Measurements from ENCODE around the gene ZNF578. TPM values are rescaled to one million over a fixed set of nuclear protein-coding genes. Genes with fewer than 3 reads are reported as not detected.
A peak's percentile ranks its signal among the peaks of the same experiment; 100 is the strongest.

ZNF578 gene
- total and polyA plus RNA-seq, 9 of the 15 experiments (the other 6 are each of a cell fraction or from before 2014, with no cell fraction given): 0.05 to 0.29 (median 0.15) TPM

DNA sequence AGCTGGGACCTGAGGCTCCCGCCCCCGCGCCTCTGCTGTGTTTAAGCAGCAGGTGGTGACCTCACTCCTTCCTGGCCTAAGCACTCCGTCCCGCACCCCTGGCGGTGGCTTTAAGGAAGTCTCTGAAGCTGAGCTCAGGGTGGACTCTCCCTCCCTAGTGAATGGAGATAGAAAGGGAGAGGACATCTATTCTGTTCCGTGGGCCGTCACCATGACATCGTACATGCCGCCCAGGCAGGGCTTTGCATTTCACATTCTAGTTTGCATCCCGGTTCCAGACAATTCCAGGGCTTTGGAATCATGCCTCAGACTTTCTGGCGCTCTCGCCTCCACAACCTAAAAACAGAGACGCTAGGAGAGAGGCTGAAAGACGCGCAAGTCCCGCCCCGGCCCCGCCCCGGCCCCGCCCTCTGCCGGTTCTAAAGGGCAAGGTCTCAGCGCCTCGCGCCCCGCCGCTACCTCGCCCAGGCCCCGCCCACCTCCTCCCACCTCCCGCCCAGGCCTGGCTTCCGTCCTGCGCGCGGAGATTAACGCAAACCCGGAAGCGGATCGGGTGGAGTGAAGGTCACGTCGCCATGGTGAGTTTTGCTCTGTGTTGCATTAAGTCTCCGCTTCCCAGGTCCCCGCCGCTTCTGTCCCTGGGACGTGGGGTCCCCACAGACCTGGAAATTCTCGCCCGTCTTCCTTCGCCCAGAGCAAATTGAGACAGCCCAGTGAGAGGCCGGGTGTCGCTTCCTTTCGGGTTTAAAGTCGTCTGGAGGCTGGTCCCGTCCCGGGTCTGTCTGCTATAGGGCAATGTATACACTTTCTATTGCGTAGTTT lies 74.0 kb downstream of the ZNF578 start, which contains the start of gene ZNF808 (continued):
- TF ChIP-seq, protein P1, sequence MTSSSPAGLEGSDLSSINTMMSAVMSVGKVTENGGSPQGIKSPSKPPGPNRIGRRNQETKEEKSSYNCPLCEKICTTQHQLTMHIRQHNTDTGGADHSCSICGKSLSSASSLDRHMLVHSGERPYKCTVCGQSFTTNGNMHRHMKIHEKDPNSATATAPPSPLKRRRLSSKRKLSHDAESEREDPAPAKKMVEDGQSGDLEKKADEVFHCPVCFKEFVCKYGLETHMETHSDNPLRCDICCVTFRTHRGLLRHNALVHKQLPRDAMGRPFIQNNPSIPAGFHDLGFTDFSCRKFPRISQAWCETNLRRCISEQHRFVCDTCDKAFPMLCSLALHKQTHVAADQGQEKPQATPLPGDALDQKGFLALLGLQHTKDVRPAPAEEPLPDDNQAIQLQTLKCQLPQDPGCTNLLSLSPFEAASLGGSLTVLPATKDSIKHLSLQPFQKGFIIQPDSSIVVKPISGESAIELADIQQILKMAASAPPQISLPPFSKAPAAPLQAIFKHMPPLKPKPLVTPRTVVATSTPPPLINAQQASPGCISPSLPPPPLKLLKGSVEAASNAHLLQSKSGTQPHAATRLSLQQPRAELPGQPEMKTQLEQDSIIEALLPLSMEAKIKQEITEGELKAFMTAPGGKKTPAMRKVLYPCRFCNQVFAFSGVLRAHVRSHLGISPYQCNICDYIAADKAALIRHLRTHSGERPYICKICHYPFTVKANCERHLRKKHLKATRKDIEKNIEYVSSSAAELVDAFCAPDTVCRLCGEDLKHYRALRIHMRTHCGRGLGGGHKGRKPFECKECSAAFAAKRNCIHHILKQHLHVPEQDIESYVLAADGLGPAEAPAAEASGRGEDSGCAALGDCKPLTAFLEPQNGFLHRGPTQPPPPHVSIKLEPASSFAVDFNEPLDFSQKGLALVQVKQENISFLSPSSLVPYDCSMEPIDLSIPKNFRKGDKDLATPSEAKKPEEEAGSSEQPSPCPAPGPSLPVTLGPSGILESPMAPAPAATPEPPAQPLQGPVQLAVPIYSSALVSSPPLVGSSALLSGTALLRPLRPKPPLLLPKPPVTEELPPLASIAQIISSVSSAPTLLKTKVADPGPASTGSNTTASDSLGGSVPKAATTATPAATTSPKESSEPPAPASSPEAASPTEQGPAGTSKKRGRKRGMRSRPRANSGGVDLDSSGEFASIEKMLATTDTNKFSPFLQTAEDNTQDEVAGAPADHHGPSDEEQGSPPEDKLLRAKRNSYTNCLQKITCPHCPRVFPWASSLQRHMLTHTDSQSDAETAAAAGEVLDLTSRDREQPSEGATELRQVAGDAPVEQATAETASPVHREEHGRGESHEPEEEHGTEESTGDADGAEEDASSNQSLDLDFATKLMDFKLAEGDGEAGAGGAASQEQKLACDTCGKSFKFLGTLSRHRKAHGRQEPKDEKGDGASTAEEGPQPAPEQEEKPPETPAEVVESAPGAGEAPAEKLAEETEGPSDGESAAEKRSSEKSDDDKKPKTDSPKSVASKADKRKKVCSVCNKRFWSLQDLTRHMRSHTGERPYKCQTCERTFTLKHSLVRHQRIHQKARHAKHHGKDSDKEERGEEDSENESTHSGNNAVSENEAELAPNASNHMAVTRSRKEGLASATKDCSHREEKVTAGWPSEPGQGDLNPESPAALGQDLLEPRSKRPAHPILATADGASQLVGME (CRISPR knock-in tag; IDR thresholded peaks at IDR 0.05): no peak
- TF ChIP-seq CBX8 (IDR thresholded peaks at IDR 0.05; ENCODE audit: borderline replicate concordance, extremely low read depth, low read depth, low read length, poor library complexity, severe bottlenecking) (no peak), ZNF668 (CRISPR knock-in tag; IDR thresholded peaks at IDR 0.05) (no peak), GTF2A2 (tag; IDR thresholded peaks at IDR 0.05) (no peak), MIER1 (IDR thresholded peaks at IDR 0.05; ENCODE audit: low read depth) (no peak), ZFP30 (CRISPR knock-in tag; IDR thresholded peaks at IDR 0.05; ENCODE audit: borderline replicate concordance) (no peak), RAD21 (CRISPR knock-in tag; conservative IDR thresholded peaks at IDR 0.05 in 1 of 2, IDR thresholded peaks at IDR 0.05 in 1 of 2) (peak in 1 of 2 experiments; percentile 70; a peak in 2 of 4 replicates), PYGO2 (tag; IDR thresholded peaks at IDR 0.05) (no peak), ZNF436 (CRISPR knock-in tag; IDR thresholded peaks at IDR 0.05) (no peak), IRF2 (CRISPR knock-in tag; IDR thresholded peaks at IDR 0.05) (no peak)
- TF ChIP-seq, protein P2, sequence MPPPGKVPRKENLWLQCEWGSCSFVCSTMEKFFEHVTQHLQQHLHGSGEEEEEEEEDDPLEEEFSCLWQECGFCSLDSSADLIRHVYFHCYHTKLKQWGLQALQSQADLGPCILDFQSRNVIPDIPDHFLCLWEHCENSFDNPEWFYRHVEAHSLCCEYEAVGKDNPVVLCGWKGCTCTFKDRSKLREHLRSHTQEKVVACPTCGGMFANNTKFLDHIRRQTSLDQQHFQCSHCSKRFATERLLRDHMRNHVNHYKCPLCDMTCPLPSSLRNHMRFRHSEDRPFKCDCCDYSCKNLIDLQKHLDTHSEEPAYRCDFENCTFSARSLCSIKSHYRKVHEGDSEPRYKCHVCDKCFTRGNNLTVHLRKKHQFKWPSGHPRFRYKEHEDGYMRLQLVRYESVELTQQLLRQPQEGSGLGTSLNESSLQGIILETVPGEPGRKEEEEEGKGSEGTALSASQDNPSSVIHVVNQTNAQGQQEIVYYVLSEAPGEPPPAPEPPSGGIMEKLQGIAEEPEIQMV (tag; conservative IDR thresholded peaks at IDR 0.05; ENCODE audit: low read depth): no peak
- TF ChIP-seq, protein P3, sequence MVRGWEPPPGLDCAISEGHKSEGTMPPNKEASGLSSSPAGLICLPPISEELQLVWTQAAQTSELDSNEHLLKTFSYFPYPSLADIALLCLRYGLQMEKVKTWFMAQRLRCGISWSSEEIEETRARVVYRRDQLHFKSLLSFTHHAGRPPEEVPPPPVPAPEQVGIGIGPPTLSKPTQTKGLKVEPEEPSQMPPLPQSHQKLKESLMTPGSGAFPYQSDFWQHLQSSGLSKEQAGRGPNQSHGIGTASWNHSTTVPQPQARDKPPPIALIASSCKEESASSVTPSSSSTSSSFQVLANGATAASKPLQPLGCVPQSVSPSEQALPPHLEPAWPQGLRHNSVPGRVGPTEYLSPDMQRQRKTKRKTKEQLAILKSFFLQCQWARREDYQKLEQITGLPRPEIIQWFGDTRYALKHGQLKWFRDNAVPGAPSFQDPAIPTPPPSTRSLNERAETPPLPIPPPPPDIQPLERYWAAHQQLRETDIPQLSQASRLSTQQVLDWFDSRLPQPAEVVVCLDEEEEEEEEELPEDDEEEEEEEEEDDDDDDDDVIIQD (CRISPR knock-in tag; IDR thresholded peaks at IDR 0.05): no peak
- TF ChIP-seq, protein P4, sequence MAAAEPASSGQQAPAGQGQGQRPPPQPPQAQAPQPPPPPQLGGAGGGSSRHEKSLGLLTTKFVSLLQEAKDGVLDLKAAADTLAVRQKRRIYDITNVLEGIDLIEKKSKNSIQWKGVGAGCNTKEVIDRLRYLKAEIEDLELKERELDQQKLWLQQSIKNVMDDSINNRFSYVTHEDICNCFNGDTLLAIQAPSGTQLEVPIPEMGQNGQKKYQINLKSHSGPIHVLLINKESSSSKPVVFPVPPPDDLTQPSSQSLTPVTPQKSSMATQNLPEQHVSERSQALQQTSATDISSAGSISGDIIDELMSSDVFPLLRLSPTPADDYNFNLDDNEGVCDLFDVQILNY (CRISPR knock-in tag; IDR thresholded peaks at IDR 0.05): no peak
- TF ChIP-seq, protein P5, sequence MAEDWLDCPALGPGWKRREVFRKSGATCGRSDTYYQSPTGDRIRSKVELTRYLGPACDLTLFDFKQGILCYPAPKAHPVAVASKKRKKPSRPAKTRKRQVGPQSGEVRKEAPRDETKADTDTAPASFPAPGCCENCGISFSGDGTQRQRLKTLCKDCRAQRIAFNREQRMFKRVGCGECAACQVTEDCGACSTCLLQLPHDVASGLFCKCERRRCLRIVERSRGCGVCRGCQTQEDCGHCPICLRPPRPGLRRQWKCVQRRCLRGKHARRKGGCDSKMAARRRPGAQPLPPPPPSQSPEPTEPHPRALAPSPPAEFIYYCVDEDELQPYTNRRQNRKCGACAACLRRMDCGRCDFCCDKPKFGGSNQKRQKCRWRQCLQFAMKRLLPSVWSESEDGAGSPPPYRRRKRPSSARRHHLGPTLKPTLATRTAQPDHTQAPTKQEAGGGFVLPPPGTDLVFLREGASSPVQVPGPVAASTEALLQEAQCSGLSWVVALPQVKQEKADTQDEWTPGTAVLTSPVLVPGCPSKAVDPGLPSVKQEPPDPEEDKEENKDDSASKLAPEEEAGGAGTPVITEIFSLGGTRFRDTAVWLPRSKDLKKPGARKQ (CRISPR knock-in tag; IDR thresholded peaks at IDR 0.05): no peak
